Amniotic stem cell (primary cell): ENCODE data around the gene FBXW10B.
"Not testable (repeated sequence)": the region's sequence is repeated elsewhere in the genome, so short reads cannot be mapped to it uniquely, and the experiment has no call there.

ENCODE experiments used
- DNase-seq: peaks from one replicate; lab custom pipeline; 2025; lab: John Stamatoyannopoulos, UW

FBXW10B gene

GRCh38 chr17:15642014-15642413 lies 22.5 kb upstream of the FBXW10B start:
- not testable (repeated sequence) for DNase-seq

DNA sequence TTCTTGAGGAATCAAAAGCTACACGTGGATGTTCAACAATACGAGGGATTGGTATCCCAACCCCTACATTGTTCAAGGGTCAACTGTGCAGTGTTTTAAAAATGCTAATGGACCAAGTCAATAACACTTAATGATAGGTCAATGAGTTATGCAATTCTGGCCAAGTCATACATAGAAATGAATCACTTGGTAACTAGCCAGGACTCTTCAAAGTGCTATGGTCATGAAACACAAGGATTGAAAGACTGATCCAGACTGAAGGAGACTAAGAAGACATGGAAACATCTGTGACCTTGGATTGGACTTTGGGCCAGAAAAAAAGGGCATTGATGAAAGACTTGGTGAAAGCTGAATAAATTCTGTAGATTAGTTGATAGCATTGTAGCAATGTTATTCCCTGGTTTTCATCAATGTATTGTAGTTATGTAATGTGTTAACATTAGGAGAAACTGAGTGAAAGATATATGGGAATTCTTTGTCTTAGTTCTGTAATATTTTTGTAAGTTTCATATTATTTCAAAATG lies 11.5 kb upstream of the FBXW10B start:
- DNase-seq: not testable (repeated sequence)

GRCh38 chr17:15629991-15630390 lies 10.5 kb upstream of the FBXW10B start:
- DNase-seq: not testable (repeated sequence)

GRCh38 chr17:15623661-15624209 lies 4.2 kb upstream of the FBXW10B start:
- not testable (repeated sequence) for DNase-seq

GRCh38 chr17:15623255-15623654 lies 3.8 kb upstream of the FBXW10B start:
- not testable (repeated sequence) for DNase-seq

- DNase-seq: not testable (repeated sequence)
Measured at GRCh38 chr17:15622124-15622523, 2.6 kb upstream of the FBXW10B start.

DNA sequence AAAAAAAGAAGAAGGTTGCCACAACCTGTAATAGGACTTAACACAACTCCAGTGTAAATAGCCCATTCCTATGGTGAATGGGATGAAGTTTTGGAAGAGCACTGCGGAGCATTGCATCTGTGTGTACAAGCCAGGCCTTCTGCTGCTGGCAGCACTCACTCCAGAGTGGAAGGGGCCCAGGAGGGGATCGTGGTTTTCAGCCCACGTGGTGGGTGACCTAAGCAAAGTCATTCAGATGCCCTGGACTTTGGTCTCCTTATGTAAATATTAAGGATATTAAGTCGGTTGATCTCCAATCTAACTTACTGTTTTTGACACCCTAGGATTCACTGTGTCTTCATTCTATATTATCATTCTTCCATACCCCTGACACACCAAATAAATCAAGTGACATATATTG lies 2.7 kb downstream of the FBXW10B start:
- DNase-seq: not testable (repeated sequence)

GRCh38 chr17:15615850-15616249 lies 3.7 kb downstream of the FBXW10B start:
- not testable (repeated sequence) for DNase-seq

DNA sequence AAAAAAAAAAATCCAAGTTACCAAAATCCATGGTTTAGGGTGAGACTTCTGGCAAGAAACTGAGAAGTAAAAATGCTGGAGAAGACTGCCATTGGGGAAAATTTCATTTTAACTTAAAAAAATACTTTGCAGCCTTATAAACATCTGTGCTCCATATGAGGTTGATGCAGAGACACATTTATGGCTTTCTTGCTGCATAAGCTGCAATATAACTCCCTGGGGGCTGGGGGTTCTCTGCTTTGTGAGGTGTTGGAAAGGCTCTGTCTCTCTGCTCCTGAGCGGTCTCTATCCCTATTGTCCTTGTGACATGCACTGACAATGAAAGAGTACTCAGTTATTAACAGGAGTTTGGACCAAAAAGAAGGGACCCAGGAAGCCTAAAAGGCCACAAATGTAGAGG lies 6.4 kb downstream of the FBXW10B start:
- not testable (repeated sequence) for DNase-seq

GRCh38 chr17:15592960-15593359 lies 26.5 kb downstream of the FBXW10B start:
- not testable (repeated sequence) for DNase-seq

DNA sequence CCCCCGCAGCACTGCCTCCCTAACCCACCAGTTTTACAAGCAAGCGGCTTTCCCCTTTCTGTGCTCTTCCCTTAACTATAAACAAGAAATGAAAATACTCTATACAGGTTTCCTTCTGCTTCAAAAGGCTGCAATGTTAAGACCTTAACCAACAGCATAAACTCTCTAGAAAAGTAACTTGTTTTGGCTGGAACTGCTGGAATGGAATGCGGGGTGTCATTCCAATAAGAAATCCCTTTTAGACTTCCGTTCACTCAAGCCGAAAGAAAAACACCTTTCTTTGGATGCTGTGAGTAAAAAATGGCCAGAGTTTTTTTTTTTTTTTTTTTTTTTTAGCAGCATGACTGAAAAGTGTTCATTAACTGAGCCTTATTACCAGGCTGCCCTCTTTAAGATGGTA lies 27.5 kb downstream of the FBXW10B start:
- not testable (repeated sequence) for DNase-seq

GRCh38 chr17:15590844-15591243 lies 28.7 kb downstream of the FBXW10B start:
- not testable (repeated sequence) for DNase-seq

DNA sequence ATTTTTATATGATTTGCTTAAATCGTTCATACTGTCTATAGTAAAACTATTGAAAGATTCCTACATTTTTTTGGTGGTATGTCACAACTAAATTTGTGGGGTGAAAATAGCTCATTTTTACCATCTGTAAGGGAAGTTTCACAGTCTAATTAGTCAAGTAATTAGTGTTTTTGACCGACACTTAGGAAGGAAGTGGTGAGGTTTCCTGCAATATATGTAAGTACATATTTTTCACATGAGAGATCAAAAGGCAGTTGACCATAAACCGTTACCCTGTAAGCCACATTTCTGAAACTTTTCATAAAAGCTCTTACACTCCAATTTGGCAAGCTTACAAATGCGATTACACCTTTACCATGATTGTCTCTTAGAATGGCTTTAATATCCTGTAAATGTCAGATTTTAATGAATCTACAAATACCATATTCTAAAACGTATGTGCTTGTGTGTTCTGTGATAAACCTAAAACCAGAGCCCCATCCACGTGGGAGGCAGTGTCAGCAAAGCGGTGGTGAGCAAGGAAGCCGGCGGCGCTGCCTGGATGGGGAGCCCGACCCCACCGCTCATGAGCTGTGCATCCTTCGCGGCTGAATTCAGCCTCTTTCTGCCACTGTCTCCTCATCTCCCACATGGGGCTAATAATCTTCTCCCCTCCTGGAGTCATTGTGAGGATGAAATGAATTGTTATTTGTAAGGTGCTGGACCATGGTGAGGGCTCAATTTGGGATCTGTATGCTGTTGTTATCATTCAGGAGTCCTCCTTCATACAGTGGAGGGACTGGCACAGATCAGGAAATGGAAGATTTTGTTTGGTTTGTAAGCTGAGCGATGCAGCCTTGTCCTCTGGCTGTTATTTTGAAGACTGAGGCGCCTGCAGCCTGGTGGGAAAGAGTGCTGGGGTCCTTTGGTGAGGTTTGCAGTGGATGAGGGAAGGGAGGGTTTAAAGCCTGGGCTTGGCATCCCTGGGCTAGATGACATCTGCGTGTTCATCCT lies 29.7 kb downstream of the FBXW10B start:
- DNase-seq: not testable (repeated sequence)

- not testable (repeated sequence) for DNase-seq
Measured at GRCh38 chr17:15588017-15588416, 31.5 kb downstream of the FBXW10B start.

GRCh38 chr17:15583313-15583712 lies 36.2 kb downstream of the FBXW10B start:
- DNase-seq: not testable (repeated sequence)

DNA sequence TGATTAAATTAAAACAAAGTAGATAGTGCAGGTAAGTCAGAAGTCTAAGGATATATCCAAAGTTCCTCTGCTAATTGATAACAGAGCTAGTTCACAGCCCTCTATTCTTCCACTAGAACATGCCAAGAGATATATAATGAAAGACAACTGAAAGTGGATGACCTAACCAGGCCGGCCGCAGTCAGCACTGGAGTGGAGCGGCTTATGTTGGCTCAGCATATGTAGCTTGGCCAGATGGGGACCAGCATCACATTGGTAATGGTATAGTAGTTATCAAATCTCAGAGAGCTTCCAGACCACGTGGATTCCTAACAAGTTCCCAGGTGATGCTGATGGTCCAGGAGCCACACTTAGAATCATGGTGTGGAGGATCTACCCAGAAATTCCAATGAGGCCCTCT lies 38.0 kb downstream of the FBXW10B start:
- DNase-seq: not testable (repeated sequence)

GRCh38 chr17:15576848-15577247 lies 42.7 kb downstream of the FBXW10B start:
- not testable (repeated sequence) for DNase-seq

GRCh38 chr17:15574660-15575059 lies 44.8 kb downstream of the FBXW10B start:
- DNase-seq: not testable (repeated sequence)

GRCh38 chr17:15573870-15574269 lies 45.6 kb downstream of the FBXW10B start:
- DNase-seq: not testable (repeated sequence)
